VCaP (cell line): ENCODE measurements around the gene SPTBN5.

Experiments used
- H3K27ac ChIP-seq: fragments of 450-650 bp; 2 replicates; pipeline ENCODE4 v1.5.1; 2017
- CTCF ChIP-seq: fragments of 450-650 bp; conservative IDR thresholded peaks from 2 replicates; pipeline ENCODE4 v1.5.1; 2017; ENCODE audit warnings: mild to moderate bottlenecking, moderate library complexity

Gene SPTBN5

GRCh38 chr15:41894791-41895463, 1.1 kb upstream of the SPTBN5 start:
- TF ChIP-seq CTCF: no peak
- H3K27ac ChIP-seq: peak overlapping the region; percentile 19; the same call in 1 of the 2 replicates

GRCh38 chr15:41894251-41894790, 468 bp upstream of the SPTBN5 start:
- no peak for TF ChIP-seq CTCF
- H3K27ac ChIP-seq: peak overlapping the region; percentile 19; the same call in 1 of the 2 replicates

- no peak for TF ChIP-seq CTCF
- no peak overlapping the region for H3K27ac ChIP-seq
Measured at GRCh38 chr15:41892621-41893421, 1.0 kb downstream of the SPTBN5 start.

- TF ChIP-seq CTCF: no peak
- no peak overlapping the region for H3K27ac ChIP-seq
Measured at GRCh38 chr15:41891946-41892345, 1.9 kb downstream of the SPTBN5 start.

- no peak overlapping the region for H3K27ac ChIP-seq
Measured at GRCh38 chr15:41891226-41891625, 2.6 kb downstream of the SPTBN5 start.

GRCh38 chr15:41890050-41890690, 3.7 kb downstream of the SPTBN5 start:
- TF ChIP-seq CTCF: no peak
- H3K27ac ChIP-seq: no peak overlapping the region

More at GRCh38 chr15:41891226-41891625, 2.6 kb downstream of the SPTBN5 start:
- no peak for TF ChIP-seq CTCF
